Kidney glomerular epithelial cell (primary cell): ENCODE measurements around the gene HK3.

ENCODE experiments used
- DNase-seq: peaks from one replicate; lab custom pipeline; 2025; lab: John Stamatoyannopoulos, UW

The HK3 gene, protein sequence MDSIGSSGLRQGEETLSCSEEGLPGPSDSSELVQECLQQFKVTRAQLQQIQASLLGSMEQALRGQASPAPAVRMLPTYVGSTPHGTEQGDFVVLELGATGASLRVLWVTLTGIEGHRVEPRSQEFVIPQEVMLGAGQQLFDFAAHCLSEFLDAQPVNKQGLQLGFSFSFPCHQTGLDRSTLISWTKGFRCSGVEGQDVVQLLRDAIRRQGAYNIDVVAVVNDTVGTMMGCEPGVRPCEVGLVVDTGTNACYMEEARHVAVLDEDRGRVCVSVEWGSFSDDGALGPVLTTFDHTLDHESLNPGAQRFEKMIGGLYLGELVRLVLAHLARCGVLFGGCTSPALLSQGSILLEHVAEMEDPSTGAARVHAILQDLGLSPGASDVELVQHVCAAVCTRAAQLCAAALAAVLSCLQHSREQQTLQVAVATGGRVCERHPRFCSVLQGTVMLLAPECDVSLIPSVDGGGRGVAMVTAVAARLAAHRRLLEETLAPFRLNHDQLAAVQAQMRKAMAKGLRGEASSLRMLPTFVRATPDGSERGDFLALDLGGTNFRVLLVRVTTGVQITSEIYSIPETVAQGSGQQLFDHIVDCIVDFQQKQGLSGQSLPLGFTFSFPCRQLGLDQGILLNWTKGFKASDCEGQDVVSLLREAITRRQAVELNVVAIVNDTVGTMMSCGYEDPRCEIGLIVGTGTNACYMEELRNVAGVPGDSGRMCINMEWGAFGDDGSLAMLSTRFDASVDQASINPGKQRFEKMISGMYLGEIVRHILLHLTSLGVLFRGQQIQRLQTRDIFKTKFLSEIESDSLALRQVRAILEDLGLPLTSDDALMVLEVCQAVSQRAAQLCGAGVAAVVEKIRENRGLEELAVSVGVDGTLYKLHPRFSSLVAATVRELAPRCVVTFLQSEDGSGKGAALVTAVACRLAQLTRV

DNA sequence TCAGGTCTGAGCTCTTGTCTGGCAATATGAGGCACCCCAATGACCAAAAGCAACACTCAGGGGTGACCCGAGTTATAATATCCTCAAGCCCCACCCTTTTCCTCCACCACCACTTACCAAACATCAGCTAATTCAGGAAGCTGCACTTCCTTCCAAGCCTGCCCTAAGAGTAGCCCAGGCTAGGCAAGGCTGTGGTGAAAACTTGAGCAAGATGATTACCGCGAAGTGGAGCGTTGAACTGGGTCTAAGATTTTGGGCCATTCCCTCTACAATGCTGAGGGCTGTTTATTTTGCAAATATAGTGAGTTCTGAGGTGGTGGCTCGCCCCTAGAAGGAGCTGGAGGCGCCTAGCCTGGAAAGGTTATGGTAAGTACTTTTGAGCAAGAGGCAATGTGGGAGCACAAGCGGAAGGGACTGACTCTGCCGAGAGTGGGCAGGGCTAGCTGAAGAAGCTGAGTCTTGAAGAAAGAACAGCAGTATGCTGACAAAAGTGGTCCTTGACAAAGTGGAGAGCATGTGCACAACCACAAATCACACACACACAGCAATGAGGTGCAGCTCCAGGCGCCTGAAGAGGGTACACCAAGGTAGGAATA lies at the start of gene HK3:
TSS of gene HK3 (minus strand) at position 51 of the 596 bp plus-strand sequence. CDS start 3,187 bp downstream, outside the sequence.
- DNase-seq = no peak

DNA sequence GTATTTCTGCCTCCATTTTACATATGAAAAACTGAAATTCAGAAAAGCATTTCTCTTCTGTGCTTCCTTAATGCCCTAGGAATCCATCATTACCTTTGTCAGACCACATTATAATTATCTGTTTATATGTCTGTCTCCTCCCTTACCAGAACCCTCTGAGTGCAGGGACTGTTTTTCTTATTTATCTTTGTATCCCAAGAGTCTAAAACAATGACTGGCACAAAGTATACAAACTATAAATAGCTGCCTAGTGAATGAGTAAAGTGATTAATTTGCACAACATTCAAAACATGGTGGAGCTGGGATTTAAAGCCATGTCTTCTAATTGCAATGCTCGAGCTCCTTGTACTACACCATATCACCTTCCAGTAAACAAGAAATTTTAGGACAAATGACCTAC lies 49.3 kb upstream of the HK3 start:
- no peak for DNase-seq

DNA sequence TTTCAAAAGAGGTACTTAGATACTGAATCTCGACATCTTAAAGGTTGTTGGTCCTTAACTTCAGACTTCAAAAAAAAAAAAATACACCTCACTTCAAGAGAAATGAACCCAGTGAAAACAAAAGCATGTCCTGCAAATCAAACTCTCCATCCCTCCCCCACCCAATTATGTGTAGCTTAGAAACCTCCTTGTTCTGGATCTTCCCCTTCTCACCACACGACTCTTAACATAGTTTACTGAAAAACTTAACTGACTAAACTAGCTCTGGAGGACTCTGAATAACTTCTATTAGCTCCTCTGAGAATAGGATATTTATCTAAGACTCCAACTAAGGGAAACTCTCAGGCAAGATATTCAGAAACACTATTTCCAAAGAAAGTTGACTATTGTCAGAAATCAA lies 48.7 kb upstream of the HK3 start:
- DNase-seq = no peak

DNA sequence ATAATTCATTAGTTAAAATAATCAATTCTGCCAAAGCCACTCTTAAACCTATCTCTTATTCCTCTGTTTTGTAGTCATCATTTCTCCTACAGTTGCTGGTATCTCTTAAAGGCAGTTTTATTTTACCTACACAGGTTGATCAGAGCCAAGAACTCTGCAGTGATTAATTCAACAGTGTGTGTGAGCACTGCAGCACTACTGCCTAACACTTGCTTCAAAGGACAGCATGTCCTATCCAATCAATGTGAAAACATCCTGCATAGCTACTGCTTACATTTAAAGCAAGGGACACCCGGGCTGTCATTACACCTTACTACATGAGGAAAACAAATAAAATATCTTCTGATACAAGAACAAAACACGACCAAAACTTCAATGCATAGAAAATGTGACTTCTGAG lies 45.1 kb upstream of the HK3 start:
- DNase-seq = no peak

DNA sequence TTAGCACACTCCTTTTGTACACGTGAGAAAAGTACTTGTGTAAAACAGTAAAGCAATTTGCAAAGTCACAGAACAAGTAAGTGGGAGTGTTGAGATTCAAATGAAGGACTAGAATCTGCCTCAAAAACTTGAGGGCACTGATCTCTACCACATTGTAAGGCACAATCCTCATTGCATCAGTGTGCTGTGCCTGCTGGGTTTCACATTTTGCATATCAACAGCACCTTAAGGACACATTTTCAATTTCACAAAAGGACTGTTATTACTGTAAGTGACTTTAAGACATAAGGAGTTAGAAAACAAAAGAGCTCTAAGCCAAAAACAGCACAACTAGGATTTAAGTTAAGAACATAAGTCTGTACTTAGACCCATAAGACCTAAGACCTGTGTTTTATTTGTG lies 44.7 kb upstream of the HK3 start:
- no peak for DNase-seq

DNA sequence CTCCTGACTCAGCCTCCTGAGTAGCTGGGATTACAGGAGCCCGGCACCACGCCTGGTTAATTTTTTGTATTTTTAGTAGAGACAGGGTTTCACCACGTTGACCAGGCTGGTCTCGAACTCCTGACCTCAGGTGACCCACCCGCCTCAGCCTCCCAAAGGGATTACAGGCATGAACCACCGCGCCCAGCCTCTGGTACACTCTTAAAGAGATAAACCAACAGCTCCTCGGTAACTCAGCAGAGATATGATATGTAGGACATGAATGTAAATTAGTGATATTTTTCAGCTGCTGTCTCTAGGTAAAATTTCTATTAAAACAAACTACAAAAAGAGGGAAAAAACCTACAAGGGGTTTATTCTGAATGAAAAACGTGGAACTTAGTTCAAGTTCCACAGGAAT lies 42.8 kb upstream of the HK3 start:
- no peak for DNase-seq

DNA sequence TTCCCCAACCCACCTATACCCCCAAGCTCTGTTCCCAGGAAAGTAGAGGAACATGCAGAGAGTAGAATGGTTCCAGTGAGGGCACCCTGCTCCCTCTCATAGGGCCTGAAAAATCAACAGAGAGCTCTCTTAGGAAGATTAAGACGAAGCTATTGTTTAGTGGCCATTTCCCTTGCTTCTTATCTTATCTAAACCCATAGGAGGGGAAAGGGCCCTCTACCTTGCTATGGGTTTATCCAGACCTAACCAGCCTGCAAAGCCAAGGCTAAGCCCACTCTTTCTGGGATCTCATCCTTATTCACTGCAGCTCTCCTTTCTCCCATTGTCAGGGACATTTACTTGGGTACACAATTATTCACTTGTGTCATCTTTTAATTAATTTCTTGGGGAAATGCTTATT lies 39.3 kb upstream of the HK3 start:
- no peak for DNase-seq

DNA sequence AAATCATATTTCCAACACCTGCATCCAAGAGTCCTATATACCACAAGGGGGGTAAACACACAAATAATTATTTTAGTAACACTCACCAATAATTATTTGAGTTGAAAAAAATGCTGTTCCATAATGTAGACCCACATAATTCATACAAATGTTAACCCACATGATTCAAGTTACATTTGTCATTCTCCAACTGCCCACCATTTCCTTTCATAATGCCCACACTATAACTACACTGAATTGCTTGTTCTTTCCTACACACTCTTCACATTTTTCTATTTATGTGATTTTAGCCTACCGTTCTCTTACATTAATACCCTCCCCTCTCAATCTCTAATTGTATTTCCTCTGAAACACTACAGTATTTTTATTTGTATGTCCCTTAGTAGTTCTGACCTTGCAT lies 35.9 kb upstream of the HK3 start:
- DNase-seq = no peak

DNA sequence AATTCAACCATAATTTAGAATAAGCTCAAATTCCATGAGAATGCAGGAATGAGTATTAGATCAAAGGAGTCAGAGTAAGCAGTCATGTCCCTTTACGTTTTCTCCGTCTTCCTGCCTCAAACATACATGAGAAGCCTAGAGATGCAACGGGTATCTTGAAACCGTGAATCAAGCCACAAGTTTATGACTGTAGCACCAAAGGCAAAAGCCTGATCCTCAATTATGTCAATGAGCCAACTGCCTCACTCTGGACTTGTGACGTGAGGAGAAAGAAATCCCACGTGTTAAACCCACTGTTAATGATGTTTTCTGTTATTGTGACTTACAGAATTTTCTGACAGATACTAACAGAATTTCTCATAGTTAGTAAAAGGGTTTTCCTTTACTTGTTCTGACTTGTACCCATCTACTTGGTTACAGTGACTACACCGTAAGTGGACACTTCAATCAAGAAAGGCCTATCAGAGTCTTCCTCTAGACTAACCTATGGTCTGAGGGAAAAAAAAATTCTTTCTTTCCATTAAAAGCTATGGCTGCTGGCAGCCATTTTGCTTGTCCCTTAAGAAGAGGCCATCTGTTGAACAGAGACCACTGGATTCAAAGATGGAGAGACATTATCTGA lies 35.3 kb upstream of the HK3 start:
- DNase-seq = no peak

DNA sequence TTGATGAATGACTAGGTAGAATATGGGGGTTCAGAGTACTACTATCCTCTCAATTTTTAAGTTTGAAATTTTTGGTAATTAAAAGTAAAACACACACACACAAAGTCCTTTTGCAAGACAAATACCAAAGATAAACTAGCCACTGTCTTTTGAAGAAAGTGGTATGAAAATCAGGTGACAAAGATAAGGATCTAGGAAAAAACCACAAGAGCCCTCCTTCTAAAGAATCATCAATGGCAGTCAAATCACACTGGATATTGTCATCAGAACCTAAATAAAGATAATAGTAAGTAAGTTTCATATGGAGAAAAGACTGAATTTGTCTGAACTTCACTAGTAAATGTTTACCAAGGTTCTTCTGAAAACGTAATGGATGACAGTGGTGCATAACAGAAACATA lies 30.5 kb upstream of the HK3 start:
- DNase-seq = no peak

DNA sequence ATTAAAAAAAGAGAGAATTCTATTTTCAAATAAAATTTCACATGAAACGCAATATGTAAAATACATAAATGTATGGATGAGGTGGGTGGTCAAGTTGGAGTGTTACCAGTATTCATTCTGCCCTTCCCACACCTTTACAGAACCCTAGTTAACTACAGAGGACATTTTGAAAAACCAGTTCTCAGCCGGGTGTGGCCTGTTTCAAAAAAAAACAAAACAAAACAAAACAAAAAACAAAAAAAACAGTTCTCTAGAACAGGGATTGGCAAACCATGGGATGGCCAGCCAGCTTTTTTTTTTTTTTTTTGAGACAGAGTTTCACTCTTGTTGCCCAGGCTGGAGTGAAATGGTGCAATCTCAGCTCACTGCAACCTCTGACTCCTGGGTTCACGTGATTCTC lies 28.4 kb upstream of the HK3 start:
- no peak for DNase-seq

DNA sequence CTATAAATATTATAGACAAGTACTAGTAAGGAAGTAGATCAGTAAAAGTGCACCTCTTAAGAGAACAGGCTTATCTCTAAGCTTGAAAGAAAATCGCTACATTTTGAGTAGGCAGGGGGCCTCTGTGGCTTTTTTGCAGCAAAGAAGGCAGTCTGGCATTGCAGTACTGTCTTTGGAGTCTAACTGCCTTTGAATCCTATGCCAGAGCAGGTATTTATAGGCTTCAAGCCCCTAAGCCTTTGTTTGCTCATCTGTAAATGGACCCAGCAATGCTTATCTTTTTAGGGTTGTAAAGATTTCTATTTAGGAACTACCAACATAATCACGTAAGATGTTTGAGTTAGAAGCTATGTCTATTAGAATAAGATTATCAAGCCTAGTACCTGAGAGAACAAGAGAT lies 23.7 kb upstream of the HK3 start:
- no peak for DNase-seq

DNA sequence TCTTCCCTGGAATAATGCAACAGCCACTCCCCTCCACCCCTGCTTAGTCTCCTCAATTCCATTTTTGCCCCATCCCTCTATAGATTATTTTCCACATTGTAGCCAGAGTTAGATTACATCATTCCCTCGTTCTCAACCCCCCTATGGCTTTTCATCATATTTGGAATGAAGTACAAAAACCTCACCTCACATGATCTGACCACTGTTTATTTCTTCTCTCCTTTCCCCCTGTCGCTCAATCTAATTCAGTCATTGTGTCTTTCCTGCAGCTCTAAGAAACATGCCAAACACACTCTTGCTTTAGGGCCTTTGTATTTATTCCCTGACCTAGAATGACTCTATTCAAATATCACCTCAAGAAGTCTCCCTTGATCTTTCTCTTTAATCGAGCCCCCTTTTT lies 22.6 kb upstream of the HK3 start:
- no peak for DNase-seq

DNA sequence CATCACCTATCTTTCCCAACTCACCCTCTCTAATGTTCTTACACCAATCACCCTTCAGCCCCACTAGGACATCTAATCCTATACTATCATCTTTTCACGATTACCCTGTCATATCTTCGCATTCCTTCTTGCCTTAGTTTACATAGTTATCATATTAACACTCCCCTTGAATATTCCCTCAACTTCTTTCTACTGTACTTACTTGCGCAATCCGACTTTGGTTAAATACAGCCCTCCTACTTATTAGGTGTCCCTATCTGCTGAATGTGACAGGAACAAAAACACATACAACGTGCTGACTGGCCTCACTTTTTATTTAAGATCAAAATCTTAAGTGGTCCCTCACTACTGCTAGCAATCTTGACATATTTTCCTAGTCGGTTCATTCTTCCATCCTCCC lies 19.5 kb upstream of the HK3 start:
- DNase-seq = no peak

DNA sequence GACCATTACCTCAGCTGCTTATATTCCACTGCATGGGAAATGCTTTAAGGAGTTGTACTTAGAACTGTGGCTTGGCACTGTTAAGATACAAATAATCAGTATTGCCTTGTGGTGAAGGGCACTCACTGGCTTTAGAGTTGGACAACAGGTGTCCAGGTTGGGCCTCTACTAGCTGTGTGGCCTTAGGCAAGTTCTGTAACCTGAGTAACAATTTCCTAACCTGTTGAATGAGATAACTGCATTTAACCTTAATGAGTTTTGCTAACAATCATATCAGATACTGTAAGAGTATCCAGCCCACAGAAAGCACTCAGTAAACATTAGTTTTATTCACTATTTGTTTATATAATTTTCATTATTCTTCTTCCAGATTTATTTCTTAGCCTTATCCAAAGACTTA lies 17.2 kb upstream of the HK3 start:
- DNase-seq = no peak

DNA sequence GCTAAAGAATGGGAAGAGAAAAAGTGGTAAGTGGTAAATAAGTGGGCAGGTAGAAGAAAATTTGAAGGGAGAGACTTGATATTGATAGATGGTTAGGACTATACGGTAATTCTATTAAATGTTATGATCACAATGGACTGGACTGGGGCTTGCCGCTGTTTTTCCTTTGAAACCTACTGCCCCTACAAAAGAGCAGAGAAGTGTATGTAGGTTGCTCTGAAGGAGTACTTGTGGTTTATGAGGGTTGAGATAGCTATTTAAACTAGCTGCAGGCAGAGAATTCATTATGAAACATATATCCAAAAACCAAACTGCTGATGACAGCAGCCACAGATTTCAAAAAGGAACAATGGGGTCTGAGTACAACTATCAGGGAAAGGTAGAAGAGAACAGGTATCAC lies 16.8 kb upstream of the HK3 start:
- no peak for DNase-seq

DNA sequence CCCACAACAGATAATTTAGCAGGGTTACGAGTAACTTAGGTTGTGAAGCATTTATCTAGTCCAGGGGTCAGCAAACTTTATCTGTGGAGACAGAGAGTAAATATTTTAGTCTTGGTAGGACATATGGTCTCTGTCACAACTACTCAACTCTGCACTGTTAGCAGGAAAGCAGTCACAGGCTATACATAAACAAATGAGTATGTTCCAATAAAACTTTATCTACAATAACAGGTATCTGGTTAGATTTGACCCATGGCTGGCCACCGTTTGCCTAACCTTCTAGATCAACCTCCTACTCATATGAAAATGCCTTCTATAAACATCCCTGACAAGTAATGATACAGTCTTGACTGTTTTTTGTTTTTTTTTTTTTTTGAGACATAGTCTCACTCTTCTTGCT lies 13.0 kb upstream of the HK3 start:
- no peak for DNase-seq

DNA sequence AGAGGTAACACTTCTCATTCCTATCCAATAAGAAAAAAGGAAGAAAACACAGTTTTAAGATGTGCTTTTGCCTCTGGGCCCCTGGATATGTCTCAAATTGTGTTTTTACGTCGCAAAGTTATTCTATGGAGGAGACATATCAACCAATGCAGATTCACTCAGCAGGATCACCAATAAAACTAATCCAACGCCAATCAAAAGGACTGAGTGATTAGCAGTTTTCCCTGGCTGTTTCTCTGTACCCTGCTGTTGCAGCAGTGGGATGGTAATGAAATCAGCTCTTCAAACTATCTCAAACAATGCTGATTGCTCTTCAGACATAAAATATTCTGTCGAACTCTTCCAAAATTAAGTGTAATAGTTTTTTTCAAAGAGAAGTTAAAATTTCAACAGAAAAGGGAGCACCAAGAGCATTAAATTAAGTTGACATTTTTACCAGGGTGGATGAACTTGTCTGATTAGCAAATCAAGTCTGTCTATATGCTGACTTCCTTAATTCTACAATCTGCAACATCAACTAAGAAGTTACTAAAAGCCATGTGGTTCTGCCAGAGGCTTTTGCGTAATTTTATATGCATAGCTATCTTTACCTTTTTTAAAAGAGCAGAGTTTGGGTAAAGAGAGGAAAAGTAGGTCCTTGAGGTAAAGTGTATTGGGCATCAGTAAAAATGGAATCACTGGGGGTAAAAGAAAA lies 9.7 kb upstream of the HK3 start:
- DNase-seq = no peak

DNA sequence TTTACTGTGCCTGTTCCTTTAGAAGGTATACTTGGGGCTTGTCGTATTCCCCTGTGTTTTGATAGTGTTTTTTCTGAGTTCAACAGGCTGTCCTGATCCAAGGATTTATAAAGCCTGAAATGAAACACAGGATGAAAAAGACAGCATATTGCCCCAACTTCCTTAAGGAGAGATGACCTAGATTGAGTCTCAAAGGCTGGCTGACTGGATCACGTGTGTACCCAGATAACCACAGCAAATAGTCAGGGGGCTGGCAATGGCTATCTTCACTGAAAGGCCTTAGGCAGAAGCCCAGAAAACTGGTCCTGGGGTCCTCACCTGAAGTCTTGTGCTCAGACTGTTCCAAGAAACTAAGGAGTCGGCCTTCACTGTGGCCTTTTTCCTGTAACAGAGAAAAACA lies 7.7 kb upstream of the HK3 start:
- no peak for DNase-seq

DNA sequence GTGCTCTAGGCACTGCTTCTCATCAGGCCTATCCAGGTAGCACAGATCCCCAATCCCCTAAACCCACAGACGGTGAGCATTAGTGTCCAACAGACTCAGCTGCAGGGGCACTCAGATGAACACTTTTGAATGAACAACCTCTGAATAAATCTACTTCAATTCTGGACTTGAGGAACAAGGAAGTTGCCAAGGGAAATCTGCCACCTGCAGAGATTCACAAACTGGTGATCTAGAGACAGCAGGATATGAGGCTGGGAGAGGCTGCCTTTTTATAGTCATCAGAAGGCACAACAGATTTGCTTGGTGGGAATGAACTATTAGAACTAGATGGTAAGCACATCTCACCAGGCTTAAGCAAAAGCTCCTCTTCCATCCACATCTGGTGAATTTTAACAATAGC lies 7.0 kb upstream of the HK3 start:
- DNase-seq = no peak

DNA sequence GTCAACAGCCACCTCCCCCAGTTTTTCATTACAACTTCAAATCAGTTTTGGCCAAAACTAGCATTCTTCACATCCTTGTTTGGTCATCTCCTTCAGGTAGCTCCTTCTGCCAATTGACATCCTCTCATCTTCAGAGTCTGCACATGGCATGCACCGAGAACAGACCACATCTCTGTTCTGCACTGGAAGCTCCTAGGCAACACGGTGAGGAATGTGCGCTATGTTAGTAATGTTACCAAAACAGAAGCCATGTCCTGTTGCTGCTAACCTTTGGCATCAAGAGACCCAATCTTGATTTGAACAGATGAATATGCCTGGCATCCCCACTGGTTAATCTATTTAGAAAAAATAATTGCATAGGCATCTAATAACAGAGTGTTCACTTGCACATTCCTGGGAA lies 5.1 kb upstream of the HK3 start:
- DNase-seq = peak; percentile 62
